ENCODE measurements around the gene EPS8L2. TPM values are rescaled to one million over a fixed set of nuclear protein-coding genes. Genes with fewer than 3 reads are reported as not detected.

The EPS8L2 gene
- total and polyA plus RNA-seq, 9 of the 15 experiments (the other 6 are each of a cell fraction or from before 2014, with no cell fraction given): 0.75 to 17.0 (median 3.7) TPM

GRCh38 chr11:704781-705645, 1.0 kb upstream of the EPS8L2 start:
- no peak for FAIRE-seq
- H2AFZ ChIP-seq (ENCODE audit: low read depth, low read length): no peak overlapping the region
- no peaks in the 10 kb centered on the region for H3K79me2 ChIP-seq (ENCODE audit: control insufficient read depth, insufficient read depth, low read length)
- H3K27me3 ChIP-seq (ENCODE audit: control insufficient read depth in 2 of 2, insufficient read depth in 2 of 2, low read length in 2 of 2): no peaks in the 10 kb centered on the region
- intact Hi-C loops (cut with micrococcal nuclease): no loop called here
- in situ Hi-C loops (cut with MboI): no loop called here
- H3K27ac ChIP-seq (ENCODE audit: extremely low read depth, low read depth, low read length): no peak overlapping the region
- ATAC-seq: no peak
- H4K20me1 ChIP-seq (replicated peaks; ENCODE audit: control insufficient read depth, insufficient read depth, low read length): no peaks in the 10 kb centered on the region
- DNase-seq (ENCODE audit: extremely low read depth in 1 of 4, low spot score in 3 of 4): no peak
- no peak overlapping the region for H3K4me3 ChIP-seq
- no peak overlapping the region for H3K4me2 ChIP-seq (ENCODE audit: insufficient read depth, low read length)
- peaks cover 9% of the 10 kb centered on the region; the same call in 1 of the 3 replicates for H3K36me3 ChIP-seq (ENCODE audit: control insufficient read depth, insufficient read depth, low read length)
- ChIA-PET CTCF (ENCODE audit: low intra/inter-chr PET ratio) (no interaction called here), POLR2A (interaction anchor here (0.6 to 1.5 kb wide), 6 partner anchors 10 to 92 kb away, joined by 3 read pairs; partner anchors contain the start of genes DEAF1 and TMEM80)
- no peaks in the 10 kb centered on the region for H3K9me3 ChIP-seq (replicated peaks; ENCODE audit: control insufficient read depth, insufficient read depth, low read depth, low read length)
- H3K9me1 ChIP-seq (ENCODE audit: control insufficient read depth, insufficient read depth, low read length): no peaks in the 10 kb centered on the region
- 86% methylated on average over 22 of the region's 27 CpGs for WGBS (ENCODE audit: insufficient coverage, low coverage, missing lambda C conversion rate)
- peak overlapping the region in 1 of 2 experiments; percentile 83; a peak in 3 of 4 replicates for H3K9ac ChIP-seq (ENCODE audit: insufficient read depth in 1 of 2, low read depth in 2 of 2, low read length in 2 of 2)
- H3K4me1 ChIP-seq (replicated peaks in 1 of 2; ENCODE audit: control insufficient read depth in 2 of 2, insufficient read depth in 2 of 2, low read length in 2 of 2): peaks cover 6 to 73% of the 10 kb centered on the region in 2 experiments
- BruUV-seq (replicated peaks): no TSS peak
- TF ChIP-seq ZFX (CRISPR knock-in tag; IDR thresholded peaks at IDR 0.05) (peak; percentile 0; the same call in 1 of the 2 replicates), ZNF224 (CRISPR knock-in tag; IDR thresholded peaks at IDR 0.05) (0 out of 2 replicates have a peak, but pooled peaks have one; percentile 38), ZSCAN29 (IDR thresholded peaks at IDR 0.05) (no peak), TFAP4 (CRISPR knock-in tag; IDR thresholded peaks at IDR 0.05; ENCODE audit: borderline replicate concordance) (no peak), ZNF518B (CRISPR knock-in tag; IDR thresholded peaks at IDR 0.05) (no peak), MECOM (CRISPR knock-in tag; IDR thresholded peaks at IDR 0.05) (no peak), TRIM25 (IDR thresholded peaks at IDR 0.05; ENCODE audit: borderline replicate concordance) (no peak), SMAD3 (CRISPR knock-in tag; conservative IDR thresholded peaks at IDR 0.05) (no peak), HDAC6 (IDR thresholded peaks at IDR 0.05; ENCODE audit: low read depth, low read length) (no peak), POLR2G (IDR thresholded peaks at IDR 0.05; ENCODE audit: low read depth, low read length) (peak; percentile 48; the same call in 1 of the 2 replicates), PHF20 (IDR thresholded peaks at IDR 0.05; ENCODE audit: partially characterized antibody) (no peak), ZNF121 (CRISPR knock-in tag; conservative IDR thresholded peaks at IDR 0.05) (no peak), SIN3B (IDR thresholded peaks at IDR 0.05; ENCODE audit: low read depth) (no peak), NFIX (CRISPR knock-in tag; IDR thresholded peaks at IDR 0.05; ENCODE audit: low read depth) (no peak), RBFOX2 (IDR thresholded peaks at IDR 0.05; ENCODE audit: low read depth, low read length) (peak; percentile 39; the same call in 1 of the 2 replicates), KHSRP (IDR thresholded peaks at IDR 0.05) (no peak), NCOR1 (IDR thresholded peaks at IDR 0.05) (no peak)
